HG03103 (cell line): ENCODE data around the gene POLR2F.

Source experiments
- ATAC-seq: cut with Tn5 transposase; IDR thresholded peaks from one replicate; pipeline ENCODE4 v1.9.1; 2021; ENCODE audit warnings: low read depth; ENCODE audit not compliant: unreplicated experiment

POLR2F gene

GRCh38 chr22:37953437-37954179 is at the start of gene POLR2F, which contains the start of gene C22orf23:
Gene POLR2F, plus strand, starts transcription at chr22:37953699. Its CDS starts 89 bp downstream, at chr22:37953788.
Gene C22orf23, minus strand, starts transcription at chr22:37953601. Its CDS starts 452 bp downstream, at chr22:37953149.
- ATAC-seq, result peak; percentile 85

- no peak for ATAC-seq
Observed at GRCh38 chr22:37904572-37905533, 48.6 kb upstream of the POLR2F start.

- ATAC-seq, result peak; percentile 79
Observed at GRCh38 chr22:37905534-37906363, 47.8 kb upstream of the POLR2F start, which contains the start of gene MICALL1. Gene MICALL1, plus strand, starts transcription at chr22:37906297. Its CDS starts 126 bp downstream, at chr22:37906423.

GRCh38 chr22:37906364-37907008 is 47.0 kb upstream of the POLR2F start:
- ATAC-seq, result peak; percentile 25

- no peak for ATAC-seq
Observed at GRCh38 chr22:37907036-37907954, 46.2 kb upstream of the POLR2F start.

- ATAC-seq, result no peak
Observed at GRCh38 chr22:37909766-37910165, 43.7 kb upstream of the POLR2F start.

- ATAC-seq, result no peak
Observed at GRCh38 chr22:37910890-37911672, 42.4 kb upstream of the POLR2F start.

GRCh38 chr22:37911697-37912096 is 41.8 kb upstream of the POLR2F start:
- no peak for ATAC-seq

GRCh38 chr22:37912171-37912570 is 41.3 kb upstream of the POLR2F start:
- ATAC-seq, result no peak

- no peak for ATAC-seq
Observed at GRCh38 chr22:37913233-37913721, 40.2 kb upstream of the POLR2F start.

GRCh38 chr22:37916311-37916710 is 37.2 kb upstream of the POLR2F start:
- ATAC-seq, result no peak

GRCh38 chr22:37917874-37918548 is 35.5 kb upstream of the POLR2F start:
- ATAC-seq, result no peak

- ATAC-seq, result no peak
Observed at GRCh38 chr22:37918580-37919270, 34.8 kb upstream of the POLR2F start.

GRCh38 chr22:37920126-37920525 is 33.4 kb upstream of the POLR2F start:
- no peak for ATAC-seq

- ATAC-seq, result no peak
Observed at GRCh38 chr22:37922191-37922590, 31.3 kb upstream of the POLR2F start.

GRCh38 chr22:37923927-37924326 is 29.6 kb upstream of the POLR2F start:
- no peak for ATAC-seq
